ENCODE measurements around the gene CYTH3.

The CYTH3 gene

DNA sequence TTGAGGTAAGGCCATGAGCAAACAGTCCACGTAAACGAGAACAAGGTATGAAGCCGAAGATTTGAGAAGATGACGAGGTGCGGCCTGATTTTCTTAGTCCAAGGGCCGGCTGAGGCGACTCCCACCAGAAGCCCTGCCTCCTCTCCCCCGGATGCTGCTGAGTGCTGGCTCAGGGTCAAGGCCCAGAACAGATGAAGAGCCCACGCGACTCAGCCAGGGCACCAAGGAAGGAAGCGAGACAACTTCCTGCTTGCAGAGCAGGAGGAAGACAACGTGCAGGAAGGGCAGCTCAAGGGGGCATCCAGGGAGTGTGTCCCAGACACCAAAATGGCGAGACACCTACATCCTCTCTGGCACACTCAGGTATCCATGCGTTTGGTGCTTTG, 99.5 kb downstream of the CYTH3 start:
- no peak for DNase-seq (ENCODE audit: low read depth)
- H3K4me3 ChIP-seq (ENCODE audit: low read depth, low read length): no peak overlapping the region
- TF ChIP-seq, protein P1, sequence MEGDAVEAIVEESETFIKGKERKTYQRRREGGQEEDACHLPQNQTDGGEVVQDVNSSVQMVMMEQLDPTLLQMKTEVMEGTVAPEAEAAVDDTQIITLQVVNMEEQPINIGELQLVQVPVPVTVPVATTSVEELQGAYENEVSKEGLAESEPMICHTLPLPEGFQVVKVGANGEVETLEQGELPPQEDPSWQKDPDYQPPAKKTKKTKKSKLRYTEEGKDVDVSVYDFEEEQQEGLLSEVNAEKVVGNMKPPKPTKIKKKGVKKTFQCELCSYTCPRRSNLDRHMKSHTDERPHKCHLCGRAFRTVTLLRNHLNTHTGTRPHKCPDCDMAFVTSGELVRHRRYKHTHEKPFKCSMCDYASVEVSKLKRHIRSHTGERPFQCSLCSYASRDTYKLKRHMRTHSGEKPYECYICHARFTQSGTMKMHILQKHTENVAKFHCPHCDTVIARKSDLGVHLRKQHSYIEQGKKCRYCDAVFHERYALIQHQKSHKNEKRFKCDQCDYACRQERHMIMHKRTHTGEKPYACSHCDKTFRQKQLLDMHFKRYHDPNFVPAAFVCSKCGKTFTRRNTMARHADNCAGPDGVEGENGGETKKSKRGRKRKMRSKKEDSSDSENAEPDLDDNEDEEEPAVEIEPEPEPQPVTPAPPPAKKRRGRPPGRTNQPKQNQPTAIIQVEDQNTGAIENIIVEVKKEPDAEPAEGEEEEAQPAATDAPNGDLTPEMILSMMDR (IDR thresholded peaks at IDR 0.05; ENCODE audit: control insufficient read depth, extremely low read depth, insufficient read depth): no peak

DNA sequence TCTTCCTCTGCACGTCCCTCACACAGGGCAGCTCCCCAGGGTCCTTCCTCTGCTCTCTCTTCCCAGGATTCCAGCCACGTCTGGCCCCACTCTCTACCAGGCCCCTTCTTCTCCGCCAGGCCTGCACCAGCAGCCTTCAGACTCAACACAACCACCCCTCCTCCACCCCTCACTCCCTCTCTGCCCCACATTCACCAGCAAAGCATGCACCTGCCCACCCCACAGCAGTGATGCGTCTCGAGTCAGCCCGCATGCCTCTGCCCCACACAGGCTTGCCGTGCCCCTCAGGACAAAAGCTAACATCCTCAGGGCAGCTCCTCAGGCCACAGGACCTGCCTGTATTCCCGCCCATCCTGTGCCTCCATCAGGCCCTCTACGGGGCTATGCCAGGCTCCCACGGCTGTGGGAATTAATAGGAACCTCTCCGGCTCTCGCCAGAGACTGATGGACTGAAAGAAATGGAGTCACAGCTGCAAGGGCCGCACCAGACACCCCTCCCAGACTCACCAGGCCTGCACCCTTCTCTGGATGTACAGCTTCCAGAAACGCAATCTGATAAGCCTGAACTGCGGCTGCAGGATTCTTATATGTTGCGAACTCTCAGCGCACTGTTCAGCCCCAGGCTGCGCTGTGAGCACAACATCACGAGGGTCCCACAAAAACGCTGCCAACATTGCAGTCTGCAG, 100.1 kb downstream of the CYTH3 start:
- DNase-seq (ENCODE audit: low read depth): no peak
- no peak overlapping the region for H3K4me3 ChIP-seq (ENCODE audit: low read depth, low read length)
- TF ChIP-seq, protein P1 (IDR thresholded peaks at IDR 0.05; ENCODE audit: control insufficient read depth, extremely low read depth, insufficient read depth): no peak

DNA sequence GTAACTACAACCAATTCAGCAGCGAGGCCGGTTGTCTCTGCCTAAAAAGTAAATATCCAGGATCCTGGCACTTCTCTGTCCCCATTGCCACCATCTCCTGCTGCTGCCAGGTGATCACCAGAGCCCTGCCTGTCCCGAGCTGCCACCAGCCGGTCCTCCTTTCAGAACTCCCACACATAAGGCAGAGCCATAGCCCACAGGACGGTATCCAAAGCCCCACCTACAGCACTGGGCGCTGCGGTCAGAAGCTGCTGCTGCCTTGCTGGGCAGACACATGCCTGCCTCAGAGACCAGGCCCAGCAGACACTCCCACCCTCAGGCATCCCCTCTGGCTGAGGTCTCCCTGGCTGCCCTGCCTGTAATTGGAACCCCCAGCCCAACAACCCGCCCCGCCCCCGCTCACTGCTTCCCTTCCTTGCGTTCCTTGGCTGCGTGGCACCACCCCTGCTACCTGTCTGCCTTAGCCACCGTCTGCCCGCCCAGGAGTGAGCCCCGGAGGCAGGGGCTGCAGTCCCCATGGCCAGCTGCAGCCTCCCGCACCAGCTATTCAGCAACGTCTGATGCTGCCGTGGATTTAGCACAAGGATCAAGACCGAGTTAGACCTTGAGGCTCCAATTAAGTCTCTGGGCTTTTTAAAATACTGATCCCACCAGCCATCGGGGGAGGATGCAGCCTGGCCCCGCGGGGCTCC, 100.7 kb downstream of the CYTH3 start:
- TF ChIP-seq, protein P1 (IDR thresholded peaks at IDR 0.05; ENCODE audit: control insufficient read depth, extremely low read depth, insufficient read depth): no peak
- H3K4me3 ChIP-seq (ENCODE audit: low read depth, low read length): no peak overlapping the region
- DNase-seq (ENCODE audit: low read depth): no peak

DNA sequence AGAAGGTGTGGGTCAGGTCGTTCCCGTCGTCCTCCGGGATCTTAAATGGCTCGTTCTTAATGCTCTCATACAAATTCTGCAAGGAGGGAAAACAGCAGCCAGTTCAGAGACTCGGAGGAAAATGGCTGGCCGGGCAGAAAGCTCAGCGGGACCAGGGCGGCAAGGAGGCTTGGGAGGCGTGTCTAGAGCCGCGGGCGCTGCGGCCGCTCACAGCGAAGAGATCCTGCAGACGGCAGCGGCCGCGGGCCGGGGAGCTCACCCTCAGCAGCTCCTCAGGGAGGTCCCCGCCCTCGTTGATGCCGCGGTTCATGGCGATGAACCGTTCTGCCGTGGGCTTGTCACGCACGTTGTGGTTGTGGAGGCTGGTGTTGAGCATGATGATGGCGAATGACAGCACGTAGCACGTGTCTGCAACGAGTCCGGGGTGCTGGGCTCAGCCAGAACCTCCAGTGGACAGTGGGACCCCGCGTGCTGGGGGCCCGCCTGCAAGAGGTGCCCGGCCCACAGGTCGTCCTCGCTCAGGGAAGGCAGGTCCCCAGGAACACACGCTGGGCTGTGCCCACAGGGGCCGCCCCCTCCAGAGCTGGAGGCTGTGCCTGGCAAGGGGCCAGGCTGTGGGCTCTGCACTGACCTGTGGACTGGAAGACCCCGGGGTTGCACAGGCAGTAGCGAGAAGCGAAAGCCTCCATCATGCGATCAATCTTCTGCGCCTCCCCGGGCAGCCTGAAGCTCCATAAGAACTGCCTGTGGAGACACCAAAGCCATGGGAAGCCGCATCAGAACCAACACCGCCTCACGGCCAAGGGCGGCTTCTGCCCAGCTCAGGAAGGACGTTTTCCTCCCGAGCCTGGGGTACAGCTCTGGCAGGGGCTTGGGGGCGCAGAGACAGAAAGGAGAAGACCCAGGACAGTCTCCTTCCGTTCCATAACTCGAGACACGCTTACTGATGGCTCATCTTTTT, 101.6 kb downstream of the CYTH3 start:
- TF ChIP-seq, protein P1 (IDR thresholded peaks at IDR 0.05; ENCODE audit: control insufficient read depth, extremely low read depth, insufficient read depth): no peak
- DNase-seq (ENCODE audit: low read depth): no peak
- H3K4me3 ChIP-seq (ENCODE audit: low read depth, low read length): no peak overlapping the region

DNA sequence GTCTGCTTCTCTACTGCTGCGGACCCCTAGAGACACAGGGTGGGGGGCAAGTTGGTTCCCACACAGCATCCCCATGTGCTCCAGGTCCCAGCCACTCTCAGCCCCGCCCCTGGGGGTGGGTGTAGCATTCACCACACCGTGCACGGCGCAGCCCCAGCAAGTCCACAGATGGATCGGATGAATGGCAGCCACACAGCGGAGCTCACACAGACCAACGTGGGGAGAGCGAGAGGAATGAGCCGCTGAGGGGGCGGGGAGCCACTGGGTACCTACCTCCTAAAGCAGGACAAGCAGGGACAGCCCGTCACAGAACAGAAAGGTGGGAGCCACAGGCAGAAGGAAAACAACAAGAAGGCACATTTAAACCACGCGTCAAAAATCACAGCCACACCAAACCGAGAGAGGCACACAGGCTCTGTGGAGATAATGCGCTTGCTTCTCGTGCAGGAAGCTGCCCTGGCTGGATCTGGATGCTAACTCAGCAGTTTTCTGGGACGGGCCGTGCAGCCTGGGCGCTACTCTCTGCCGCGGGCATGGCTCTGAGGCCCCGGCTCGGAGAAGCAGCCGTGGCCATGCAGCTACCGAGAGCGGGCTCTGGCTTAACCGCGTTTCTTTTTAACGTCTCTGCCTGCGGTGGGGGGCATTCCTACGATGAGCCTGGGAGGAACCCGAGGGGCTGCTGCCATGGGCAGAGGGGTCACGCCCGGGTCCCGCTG, 102.5 kb downstream of the CYTH3 start:
- DNase-seq (ENCODE audit: low read depth): no peak
- TF ChIP-seq, protein P1 (IDR thresholded peaks at IDR 0.05; ENCODE audit: control insufficient read depth, extremely low read depth, insufficient read depth): no peak
- no peak overlapping the region for H3K4me3 ChIP-seq (ENCODE audit: low read depth, low read length)

DNA sequence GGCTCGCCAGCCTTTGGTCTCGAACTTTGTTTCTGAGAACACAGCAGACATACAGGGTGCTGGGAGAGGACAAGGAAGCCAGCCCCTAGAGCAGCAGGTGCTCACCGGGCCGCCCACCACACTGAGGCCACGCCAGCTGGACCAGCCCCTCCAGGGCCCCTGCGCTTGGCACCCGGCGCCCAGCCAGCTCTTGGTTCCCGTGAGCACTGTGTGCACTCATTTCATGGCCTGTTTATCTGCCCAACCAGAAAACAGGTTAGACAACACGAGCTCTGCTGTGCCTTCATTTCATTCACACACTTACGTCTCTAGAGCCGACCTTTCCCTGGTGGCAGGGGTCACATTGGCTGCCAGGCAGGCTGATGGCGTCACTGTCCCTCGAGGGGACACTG, 104.0 kb downstream of the CYTH3 start:
- no peak overlapping the region for H3K4me3 ChIP-seq (ENCODE audit: low read depth, low read length)
- TF ChIP-seq, protein P1 (IDR thresholded peaks at IDR 0.05; ENCODE audit: control insufficient read depth, extremely low read depth, insufficient read depth): no peak
- peak; percentile 13 for DNase-seq (ENCODE audit: low read depth)

Data from LNCaP clone FGC (cell line).